ENCODE results near the gene MAP6. TPM values are rescaled to one million over a fixed set of nuclear protein-coding genes. Genes with fewer than 3 reads are reported as not detected.
A peak's percentile ranks its signal among the peaks of the same experiment; 100 is the strongest.

Gene MAP6
- total RNA-seq, 2 donors from 2014 or later = 0.06 TPM; not detected in 1

- no peak overlapping the region for H3K27ac Mint-ChIP-seq
- DNase-seq (ENCODE audit: low spot score in 2 of 2) (no peak), ATAC-seq (no peak)
- no peaks in the 10 kb centered on the region for H3K9me3 Mint-ChIP-seq
- no peaks in the 10 kb centered on the region for H3K36me3 Mint-ChIP-seq
These were observed 23.9 kb downstream of the MAP6 start for GRCh38 chr11:75644946-75645345.

- Mint-ChIP-seq H3K9me3 (no peaks in the 10 kb centered on the region), H3K36me3 (no peaks in the 10 kb centered on the region), H3K27ac (no peak overlapping the region)
- DNase-seq (ENCODE audit: low spot score in 2 of 2) = no peak
- ATAC-seq = no peak
These were observed 24.5 kb downstream of the MAP6 start for GRCh38 chr11:75644370-75644769.

GRCh38 chr11:75642402-75643113, 26.3 kb downstream of the MAP6 start:
- Mint-ChIP-seq H3K27ac (no peak overlapping the region), H3K9me3 (no peaks in the 10 kb centered on the region)
- no peak for ATAC-seq

GRCh38 chr11:75639762-75640181, 29.1 kb downstream of the MAP6 start:
- ATAC-seq (no peak), DNase-seq (ENCODE audit: low spot score in 2 of 2) (no peak)
- no peaks in the 10 kb centered on the region for H3K36me3 Mint-ChIP-seq
- peak overlapping the region in 1 of 2 donors; percentile 13 for H3K27ac Mint-ChIP-seq
- H3K9me3 Mint-ChIP-seq = no peaks in the 10 kb centered on the region

More at GRCh38 chr11:75642402-75643113, 26.3 kb downstream of the MAP6 start:
- no peaks in the 10 kb centered on the region for H3K36me3 Mint-ChIP-seq
- no peak for DNase-seq (ENCODE audit: low spot score in 2 of 2)

- H3K36me3 Mint-ChIP-seq = no peaks in the 10 kb centered on the region
- peak overlapping the region in 1 of 2 donors; percentile 10 for H3K27ac Mint-ChIP-seq
- no peak for ATAC-seq
These were observed 30.8 kb downstream of the MAP6 start for GRCh38 chr11:75637998-75638397.

GRCh38 chr11:75635066-75635862, 33.6 kb downstream of the MAP6 start:
- no peak overlapping the region for H3K27ac Mint-ChIP-seq
- ATAC-seq (no peak), DNase-seq (ENCODE audit: low spot score in 2 of 2) (no peak)
- H3K36me3 Mint-ChIP-seq = no peaks in the 10 kb centered on the region
- no peaks in the 10 kb centered on the region for H3K9me3 Mint-ChIP-seq

More at GRCh38 chr11:75637998-75638397, 30.8 kb downstream of the MAP6 start:
- DNase-seq (ENCODE audit: low spot score in 2 of 2) = no peak
- no peaks in the 10 kb centered on the region for H3K9me3 Mint-ChIP-seq

GRCh38 chr11:75633409-75634066, 35.3 kb downstream of the MAP6 start:
- H3K9me3 Mint-ChIP-seq = no peaks in the 10 kb centered on the region
- DNase-seq (ENCODE audit: low spot score in 2 of 2) = no peak
- no peak for ATAC-seq

GRCh38 chr11:75632962-75633361, 35.9 kb downstream of the MAP6 start:
- no peak for DNase-seq (ENCODE audit: low spot score in 2 of 2)
- Mint-ChIP-seq H3K9me3 (no peaks in the 10 kb centered on the region), H3K36me3 (no peaks in the 10 kb centered on the region), H3K27ac (peak overlapping the region in 1 of 2 donors; percentile 44)
- no peak for ATAC-seq

More at GRCh38 chr11:75633409-75634066, 35.3 kb downstream of the MAP6 start:
- H3K27ac Mint-ChIP-seq = peak overlapping the region in 1 of 2 donors; percentile 44
- H3K36me3 Mint-ChIP-seq = no peaks in the 10 kb centered on the region

GRCh38 chr11:75632450-75632849, 36.4 kb downstream of the MAP6 start:
- H3K9me3 Mint-ChIP-seq = no peaks in the 10 kb centered on the region
- no peak overlapping the region for H3K27ac Mint-ChIP-seq
- DNase-seq (ENCODE audit: low spot score in 2 of 2) = no peak
- ATAC-seq = no peak
- H3K36me3 Mint-ChIP-seq = no peaks in the 10 kb centered on the region

GRCh38 chr11:75631086-75631730, 37.6 kb downstream of the MAP6 start:
- no peak for DNase-seq (ENCODE audit: low spot score in 2 of 2)
- no peaks in the 10 kb centered on the region for H3K9me3 Mint-ChIP-seq
- no peak overlapping the region for H3K27ac Mint-ChIP-seq
- H3K36me3 Mint-ChIP-seq = no peaks in the 10 kb centered on the region
- no peak for ATAC-seq

GRCh38 chr11:75627906-75628668, 40.8 kb downstream of the MAP6 start:
- H3K36me3 Mint-ChIP-seq = no peaks in the 10 kb centered on the region
- DNase-seq (ENCODE audit: low spot score in 2 of 2) = no peak
- H3K27ac Mint-ChIP-seq = no peak overlapping the region
- ATAC-seq = no peak
- no peaks in the 10 kb centered on the region for H3K9me3 Mint-ChIP-seq

GRCh38 chr11:75626889-75627529, 41.8 kb downstream of the MAP6 start:
- Mint-ChIP-seq H3K36me3 (no peaks in the 10 kb centered on the region), H3K9me3 (no peaks in the 10 kb centered on the region), H3K27ac (no peak overlapping the region)
- no peak for ATAC-seq
- DNase-seq (ENCODE audit: low spot score in 2 of 2) = no peak

GRCh38 chr11:75625991-75626888, 42.6 kb downstream of the MAP6 start:
- Mint-ChIP-seq H3K9me3 (no peaks in the 10 kb centered on the region), H3K36me3 (no peaks in the 10 kb centered on the region), H3K27ac (no peak overlapping the region)
- ATAC-seq (peak in 1 of 2 donors; percentile 16), DNase-seq (ENCODE audit: low spot score in 2 of 2) (no peak)

GRCh38 chr11:75625021-75625420, 43.8 kb downstream of the MAP6 start:
- Mint-ChIP-seq H3K9me3 (no peaks in the 10 kb centered on the region), H3K36me3 (no peaks in the 10 kb centered on the region), H3K27ac (no peak overlapping the region)
- no peak for DNase-seq (ENCODE audit: low spot score in 2 of 2)
- ATAC-seq = no peak

GRCh38 chr11:75616281-75616680, 52.6 kb downstream of the MAP6 start:
- peaks cover 3 to 4% of the 10 kb centered on the region in 2 donors for H3K9me3 Mint-ChIP-seq
- no peak for DNase-seq (ENCODE audit: low spot score in 2 of 2)
- H3K36me3 Mint-ChIP-seq = no peaks in the 10 kb centered on the region
- ATAC-seq = no peak
- no peak overlapping the region for H3K27ac Mint-ChIP-seq

Data from activated naive CD4-positive, alpha-beta T cell treated with anti-CD3 and anti-CD28 coated beads, Interleukin-2, amount 50 U/mL, for 72 hours (primary cell).